ENCODE measurements around the gene G2E3. TPM values are rescaled to one million over a fixed set of nuclear protein-coding genes. Genes with fewer than 3 reads are reported as not detected.
"Not testable (repeated sequence)": the region's sequence is repeated elsewhere in the genome, so short reads cannot be mapped to it uniquely, and the experiment has no call there.

The G2E3 gene
- total and polyA plus RNA-seq, 7 donors, result 3.5 to 13.0 (median 6.7) TPM

GRCh38 chr14:30623412-30624131 is 64.6 kb downstream of the G2E3 start:
- H3K27me3 ChIP-seq, result no peaks in the 10 kb centered on the region
- peak overlapping the region in 2 of 4 donors; percentile 63 to 70 for H3K4me3 ChIP-seq
- H3K4me1 ChIP-seq, result peaks cover 0 to 43% (median 24%) of the 10 kb centered on the region in 4 donors
- no peak overlapping the region for H3K27ac ChIP-seq
- no peak for TF ChIP-seq POLR2A (IDR thresholded peaks at IDR 0.05)
- no peak for DNase-seq
- 70 to 78% methylated on average over 7 of the region's 7 CpGs for WGBS, 2 donors
- H3K36me3 ChIP-seq, result no peaks in the 10 kb centered on the region
- intact Hi-C loops (cut with DNase I), result loop anchor here (5.0 kb wide), 1 partner anchor 66 kb away; the partner anchor contains the start of gene G2E3
- H3K9me3 ChIP-seq, result no peaks in the 10 kb centered on the region

DNA sequence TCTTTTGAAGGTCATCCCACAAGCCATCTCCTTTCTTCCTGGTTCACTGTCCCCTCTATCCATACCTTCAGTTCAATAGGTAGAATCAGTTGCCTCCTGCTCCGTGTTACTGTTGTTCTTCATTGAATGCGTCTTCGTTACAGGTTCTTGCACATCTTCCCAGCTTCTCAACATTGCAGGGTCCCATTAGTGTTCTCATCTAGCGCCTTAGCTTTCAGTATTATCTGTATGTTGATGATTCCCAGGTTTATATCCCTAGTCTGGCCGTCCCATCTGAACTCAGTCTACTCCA is 65.1 kb downstream of the G2E3 start:
- Histone ChIP-seq H3K9me3 (no peaks in the 10 kb centered on the region), H3K36me3 (no peaks in the 10 kb centered on the region), H3K27me3 (no peaks in the 10 kb centered on the region), H3K4me3 (no peak overlapping the region), H3K27ac (no peak overlapping the region), H3K4me1 (peaks cover 0 to 43% (median 25%) of the 10 kb centered on the region in 4 donors)
- no peak for DNase-seq
- TF ChIP-seq POLR2AphosphoS5 (IDR thresholded peaks at IDR 0.05) (no peak), POLR2A (IDR thresholded peaks at IDR 0.05) (no peak), EP300 (IDR thresholded peaks at IDR 0.05) (no peak)
- TF ChIP-seq, protein P1, sequence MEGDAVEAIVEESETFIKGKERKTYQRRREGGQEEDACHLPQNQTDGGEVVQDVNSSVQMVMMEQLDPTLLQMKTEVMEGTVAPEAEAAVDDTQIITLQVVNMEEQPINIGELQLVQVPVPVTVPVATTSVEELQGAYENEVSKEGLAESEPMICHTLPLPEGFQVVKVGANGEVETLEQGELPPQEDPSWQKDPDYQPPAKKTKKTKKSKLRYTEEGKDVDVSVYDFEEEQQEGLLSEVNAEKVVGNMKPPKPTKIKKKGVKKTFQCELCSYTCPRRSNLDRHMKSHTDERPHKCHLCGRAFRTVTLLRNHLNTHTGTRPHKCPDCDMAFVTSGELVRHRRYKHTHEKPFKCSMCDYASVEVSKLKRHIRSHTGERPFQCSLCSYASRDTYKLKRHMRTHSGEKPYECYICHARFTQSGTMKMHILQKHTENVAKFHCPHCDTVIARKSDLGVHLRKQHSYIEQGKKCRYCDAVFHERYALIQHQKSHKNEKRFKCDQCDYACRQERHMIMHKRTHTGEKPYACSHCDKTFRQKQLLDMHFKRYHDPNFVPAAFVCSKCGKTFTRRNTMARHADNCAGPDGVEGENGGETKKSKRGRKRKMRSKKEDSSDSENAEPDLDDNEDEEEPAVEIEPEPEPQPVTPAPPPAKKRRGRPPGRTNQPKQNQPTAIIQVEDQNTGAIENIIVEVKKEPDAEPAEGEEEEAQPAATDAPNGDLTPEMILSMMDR (IDR thresholded peaks at IDR 0.05), result no peak
- WGBS, 2 donors, result 97% methylated on average over 5 of the region's 5 CpGs
- intact Hi-C loops (cut with DNase I), result loop anchor here (5.0 kb wide), 1 partner anchor 67 kb away; the partner anchor contains the start of gene G2E3

- no peak for DNase-seq
- Histone ChIP-seq H3K36me3 (peaks cover 0 to 4% (median 1%) of the 10 kb centered on the region in 4 donors), H3K4me3 (no peak overlapping the region), H3K9me3 (no peaks in the 10 kb centered on the region), H3K27me3 (no peaks in the 10 kb centered on the region), H3K27ac (no peak overlapping the region), H3K4me1 (peaks cover 0 to 43% (median 25%) of the 10 kb centered on the region in 4 donors)
- TF ChIP-seq POLR2AphosphoS5 (IDR thresholded peaks at IDR 0.05) (no peak), EP300 (IDR thresholded peaks at IDR 0.05) (no peak), POLR2A (IDR thresholded peaks at IDR 0.05) (no peak)
- TF ChIP-seq, protein P1 (IDR thresholded peaks at IDR 0.05), result no peak
- WGBS, 2 donors, result 88 to 97% methylated on average over 3 of the region's 3 CpGs
- intact Hi-C loops (cut with DNase I), result no loop called here
Observed at GRCh38 chr14:30625533-30625932, 66.6 kb downstream of the G2E3 start.

DNA sequence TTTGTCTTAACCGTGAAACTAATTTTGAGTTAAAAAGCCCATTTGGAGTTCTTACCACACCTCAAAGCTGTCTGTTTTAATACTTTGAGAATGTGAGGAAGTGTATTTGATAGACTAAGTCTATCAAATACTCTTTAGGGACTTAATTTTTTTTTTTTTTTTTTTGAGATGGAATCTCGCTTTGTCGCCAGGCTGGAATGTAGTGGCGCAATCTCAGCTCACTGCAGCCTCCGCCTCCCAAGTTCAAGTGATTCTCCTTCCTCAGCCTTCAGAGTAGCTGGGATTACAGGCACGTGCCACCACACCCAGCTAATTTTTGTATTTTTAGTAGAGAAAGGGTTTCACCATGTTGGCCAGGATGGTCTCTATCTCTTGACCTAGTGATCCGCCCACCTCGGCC is 70.5 kb downstream of the G2E3 start:
- 95 to 96% methylated on average over 8 of the region's 8 CpGs for WGBS, 2 donors
- intact Hi-C loops (cut with DNase I); DNase-seq; H3K27me3 ChIP-seq; H3K27ac ChIP-seq; H3K4me3 ChIP-seq; H3K9me3 ChIP-seq: not testable (repeated sequence)
- Histone ChIP-seq H3K36me3 (peaks cover under 1 to 32% (median 8%) of the 10 kb centered on the region in 4 donors), H3K4me1 (peaks cover 0 to 21% (median 7%) of the 10 kb centered on the region in 4 donors)

DNA sequence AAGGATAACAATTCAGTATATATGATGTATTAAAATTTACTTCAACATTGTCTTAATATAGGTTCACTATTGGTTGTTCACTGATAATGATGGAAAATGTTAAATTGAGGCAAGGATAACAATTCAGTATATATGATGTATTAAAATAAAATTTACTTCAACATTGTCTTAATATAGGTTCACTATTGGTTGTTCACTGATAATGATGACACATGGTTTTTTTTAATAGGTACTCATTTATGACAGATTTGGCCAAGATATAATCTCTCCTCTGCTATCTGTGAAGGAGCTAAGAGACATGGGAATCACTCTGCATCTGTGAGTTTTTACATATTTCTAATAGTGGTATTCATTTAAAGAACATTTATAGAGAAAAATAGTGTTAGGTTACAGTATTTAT is 71.3 kb downstream of the G2E3 start:
- Histone ChIP-seq H3K36me3 (peaks cover 6 to 40% (median 12%) of the 10 kb centered on the region in 4 donors), H3K9me3 (no peaks in the 10 kb centered on the region), H3K27ac (no peak overlapping the region), H3K4me3 (no peak overlapping the region), H3K4me1 (peaks cover 0 to 14% (median 6%) of the 10 kb centered on the region in 4 donors), H3K27me3 (no peaks in the 10 kb centered on the region)
- DNase-seq, result no peak
- intact Hi-C loops (cut with DNase I), result no loop called here
- no peak for TF ChIP-seq POLR2AphosphoS5 (IDR thresholded peaks at IDR 0.05)
- TF ChIP-seq, protein P1 (IDR thresholded peaks at IDR 0.05), result no peak
- no peak for TF ChIP-seq EP300 (IDR thresholded peaks at IDR 0.05)
- no peak for TF ChIP-seq POLR2A (IDR thresholded peaks at IDR 0.05)

GRCh38 chr14:30632730-30633129 is 73.8 kb downstream of the G2E3 start:
- TF ChIP-seq POLR2A (IDR thresholded peaks at IDR 0.05) (no peak), EP300 (IDR thresholded peaks at IDR 0.05) (no peak), POLR2AphosphoS5 (IDR thresholded peaks at IDR 0.05) (no peak)
- TF ChIP-seq, protein P1 (IDR thresholded peaks at IDR 0.05), result no peak
- no peak for DNase-seq
- 97 to 100% methylated on average over 1 of the region's 1 CpG for WGBS, 2 donors
- Histone ChIP-seq H3K4me1 (peaks cover 0 to 6% (median 3%) of the 10 kb centered on the region in 4 donors), H3K27me3 (no peaks in the 10 kb centered on the region), H3K9me3 (no peaks in the 10 kb centered on the region), H3K4me3 (no peak overlapping the region), H3K36me3 (peaks cover 6 to 47% (median 16%) of the 10 kb centered on the region in 4 donors), H3K27ac (no peak overlapping the region)
- intact Hi-C loops (cut with DNase I), result no loop called here

Data from sigmoid colon (tissue), 7 donors.